GM19397 (cell line): ENCODE results near the gene TMEM238L.

ENCODE experiments used
- ATAC-seq: cut with Tn5 transposase; IDR thresholded peaks from one replicate; pipeline ENCODE4 v1.9.1; 2021; ENCODE audit warnings: mild to moderate bottlenecking, moderate library complexity; ENCODE audit not compliant: unreplicated experiment

The TMEM238L gene

GRCh38 chr17:10775740-10776356 lies 28.1 kb downstream of the TMEM238L start:
- no peak for ATAC-seq

- ATAC-seq: no peak
Measured at GRCh38 chr17:10775058-10775457, 28.8 kb downstream of the TMEM238L start.

GRCh38 chr17:10773391-10773790 lies 30.5 kb downstream of the TMEM238L start:
- ATAC-seq: no peak

- ATAC-seq: no peak
Measured at GRCh38 chr17:10772425-10773380, 31.2 kb downstream of the TMEM238L start.

GRCh38 chr17:10771148-10771547 lies 32.8 kb downstream of the TMEM238L start:
- no peak for ATAC-seq

GRCh38 chr17:10769840-10770239 lies 34.1 kb downstream of the TMEM238L start:
- ATAC-seq: no peak

- no peak for ATAC-seq
Measured at GRCh38 chr17:10768750-10769251, 35.1 kb downstream of the TMEM238L start.

- no peak for ATAC-seq
Measured at GRCh38 chr17:10767232-10767631, 36.7 kb downstream of the TMEM238L start.

GRCh38 chr17:10762037-10762436 lies 41.9 kb downstream of the TMEM238L start:
- ATAC-seq: no peak

- ATAC-seq: no peak
Measured at GRCh38 chr17:10761281-10761680, 42.6 kb downstream of the TMEM238L start.

- ATAC-seq: no peak
Measured at GRCh38 chr17:10758062-10758461, 45.8 kb downstream of the TMEM238L start.

- ATAC-seq: no peak
Measured at GRCh38 chr17:10757647-10758046, 46.3 kb downstream of the TMEM238L start.

GRCh38 chr17:10757067-10757466 lies 46.8 kb downstream of the TMEM238L start:
- ATAC-seq: no peak

- no peak for ATAC-seq
Measured at GRCh38 chr17:10756619-10757018, 47.3 kb downstream of the TMEM238L start.

GRCh38 chr17:10756185-10756584 lies 47.7 kb downstream of the TMEM238L start:
- no peak for ATAC-seq

- ATAC-seq: no peak
Measured at GRCh38 chr17:10755592-10756127, 48.2 kb downstream of the TMEM238L start.

GRCh38 chr17:10754861-10755591 lies 48.9 kb downstream of the TMEM238L start:
- no peak for ATAC-seq

GRCh38 chr17:10754109-10754508 lies 49.8 kb downstream of the TMEM238L start:
- ATAC-seq: no peak

- no peak for ATAC-seq
Measured at GRCh38 chr17:10752696-10753095, 51.2 kb downstream of the TMEM238L start.

- ATAC-seq: no peak
Measured at GRCh38 chr17:10751563-10751962, 52.3 kb downstream of the TMEM238L start.

GRCh38 chr17:10750210-10750609 lies 53.7 kb downstream of the TMEM238L start:
- no peak for ATAC-seq
